A549 (cell line): Measurements from ENCODE around the gene AK8.

Experiments
- MAFK ChIP-seq: fragments of 450-650 bp; IDR thresholded peaks from 2 replicates; pipeline ENCODE4 v1.6.1; 2014; ENCODE audit not compliant: partially characterized antibody
- MAZ ChIP-seq: fragments of 150-350 bp; IDR thresholded peaks from 2 replicates; pipeline ENCODE4 v1.6.1; 2014; ENCODE audit warnings: antibody characterized with exemption, low read depth, low read length, borderline replicate concordance
- POLR2A ChIP-seq: IDR thresholded peaks from 2 replicates; pipeline ENCODE4 v1.6.1; 2012; ENCODE audit warnings: mild to moderate bottlenecking, low read length

DNA sequence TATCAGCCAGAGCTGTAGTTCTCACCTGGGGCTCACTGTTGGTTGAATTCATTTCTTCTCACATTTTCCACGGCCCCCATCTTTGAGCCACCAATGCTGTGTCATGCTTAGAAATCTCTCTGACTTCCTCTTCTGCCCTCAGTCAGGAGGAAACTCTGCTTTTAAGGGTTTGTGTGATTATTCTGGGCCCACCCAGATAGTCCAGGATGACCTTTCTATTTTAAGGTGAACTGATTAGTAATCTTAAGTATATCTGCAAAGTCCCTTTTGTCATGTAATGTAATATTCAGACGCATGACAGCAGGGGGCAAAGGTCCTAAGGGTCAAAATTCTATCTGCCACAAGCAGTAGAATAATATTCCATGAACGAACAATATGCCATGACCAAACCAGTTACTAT, 88.4 kb downstream of the AK8 start:
- TF ChIP-seq POLR2A = no peak
- no peak for TF ChIP-seq MAZ
- TF ChIP-seq MAFK = no peak
